ENCODE data around the gene RIPOR3. TPM values are rescaled to one million over a fixed set of nuclear protein-coding genes. Genes with fewer than 3 reads are reported as not detected.
"Not testable (repeated sequence)": the region's sequence is repeated elsewhere in the genome, so short reads cannot be mapped to it uniquely, and the experiment has no call there.

Gene RIPOR3
- total RNA-seq, 2 donors from 2014 or later = 2.3 to 6.9 TPM

- no peaks in the 10 kb centered on the region for H3K36me3 ChIP-seq (replicated peaks in 1 of 2; ENCODE audit: insufficient read depth in 1 of 2, low read depth in 2 of 2)
- peak; percentile 79 for ATAC-seq
- H3K9me3 ChIP-seq = peaks cover 0 to 4% (median 0%) of the 10 kb centered on the region in 3 donors
- peak; percentile 56 to 82 (median 78) for DNase-seq
- intact Hi-C loops (cut with DNase I) = no loop called here
- WGBS, 2 donors = 49 to 71% methylated on average over 5 to 18 of the region's 18 CpGs
- peaks cover 36% of the 10 kb centered on the region for H3K4me1 ChIP-seq
- no peaks in the 10 kb centered on the region for H3K27me3 ChIP-seq
- peak overlapping the region; percentile 36 to 74 (median 56) for H3K27ac ChIP-seq
- no peak overlapping the region for H3K4me3 ChIP-seq
- TF ChIP-seq CTCF (IDR thresholded peaks at IDR 0.05) = no peak
- no peak for TF ChIP-seq POLR2A (IDR thresholded peaks at IDR 0.05)
These were observed 66.9 kb downstream of the RIPOR3 start for GRCh38 chr20:50624351-50625016.

GRCh38 chr20:50621068-50621665 lies 70.2 kb downstream of the RIPOR3 start:
- Histone ChIP-seq H3K27me3 (no peaks in the 10 kb centered on the region), H3K9me3 (peaks cover 0 to 4% (median 0%) of the 10 kb centered on the region in 3 donors), H3K27ac (no peak overlapping the region), H3K4me1 (peaks cover 22% of the 10 kb centered on the region), H3K36me3 (replicated peaks in 1 of 2; ENCODE audit: insufficient read depth in 1 of 2, low read depth in 2 of 2) (no peaks in the 10 kb centered on the region), H3K4me3 (no peak overlapping the region)
- TF ChIP-seq CTCF (IDR thresholded peaks at IDR 0.05) = no peak
- no peak for TF ChIP-seq POLR2A (IDR thresholded peaks at IDR 0.05)
- 70 to 86% methylated on average over 4 of the region's 4 CpGs for WGBS, 2 donors
- intact Hi-C loops (cut with DNase I) = no loop called here
- DNase-seq = no peak
- no peak for ATAC-seq

GRCh38 chr20:50620459-50620858 lies 70.9 kb downstream of the RIPOR3 start:
- H3K36me3 ChIP-seq (replicated peaks in 1 of 2; ENCODE audit: insufficient read depth in 1 of 2, low read depth in 2 of 2); intact Hi-C loops (cut with DNase I); H3K27ac ChIP-seq; H3K4me3 ChIP-seq; ATAC-seq; DNase-seq; H3K27me3 ChIP-seq; H3K9me3 ChIP-seq: not testable (repeated sequence)
- peaks cover 15% of the 10 kb centered on the region for H3K4me1 ChIP-seq
- 89 to 90% methylated on average over 9 of the region's 9 CpGs for WGBS, 2 donors

- 100% methylated on average over 1 of the region's 1 CpG; no CpG with 5 or more reads in 1 of the 2 donors for WGBS, 2 donors
- TF ChIP-seq POLR2A (IDR thresholded peaks at IDR 0.05) = no peak
- TF ChIP-seq CTCF (IDR thresholded peaks at IDR 0.05) = no peak
- H3K4me1 ChIP-seq = peaks cover 3% of the 10 kb centered on the region
- H3K9me3 ChIP-seq = peaks cover 0 to 4% (median 0%) of the 10 kb centered on the region in 3 donors
- intact Hi-C loops (cut with DNase I) = no loop called here
- no peak overlapping the region for H3K4me3 ChIP-seq
- DNase-seq = no peak
- H3K27me3 ChIP-seq = no peaks in the 10 kb centered on the region
- no peak for ATAC-seq
- no peaks in the 10 kb centered on the region for H3K36me3 ChIP-seq (replicated peaks in 1 of 2; ENCODE audit: insufficient read depth in 1 of 2, low read depth in 2 of 2)
- H3K27ac ChIP-seq = no peak overlapping the region
These were observed 72.8 kb downstream of the RIPOR3 start for GRCh38 chr20:50618537-50618936.

GRCh38 chr20:50617022-50617421 lies 74.3 kb downstream of the RIPOR3 start:
- no peaks in the 10 kb centered on the region for H3K27me3 ChIP-seq
- DNase-seq = no peak
- no peaks in the 10 kb centered on the region for H3K36me3 ChIP-seq (replicated peaks in 1 of 2; ENCODE audit: insufficient read depth in 1 of 2, low read depth in 2 of 2)
- H3K27ac ChIP-seq = no peak overlapping the region
- H3K9me3 ChIP-seq = peaks cover 0 to 4% (median 0%) of the 10 kb centered on the region in 3 donors
- 68 to 90% methylated on average over 3 to 5 of the region's 5 CpGs for WGBS, 2 donors
- no peak overlapping the region for H3K4me3 ChIP-seq
- intact Hi-C loops (cut with DNase I) = no loop called here
- no peak for ATAC-seq
- peaks cover 5% of the 10 kb centered on the region for H3K4me1 ChIP-seq
- TF ChIP-seq CTCF (IDR thresholded peaks at IDR 0.05) (no peak), POLR2A (IDR thresholded peaks at IDR 0.05) (no peak)
